ENCODE results near the gene RND2. TPM values are rescaled to one million over a fixed set of nuclear protein-coding genes. Genes with fewer than 3 reads are reported as not detected.
"Not testable (repeated sequence)": the region's sequence is repeated elsewhere in the genome, so short reads cannot be mapped to it uniquely, and the experiment has no call there.

The RND2 gene
- total RNA-seq, 1 donor: 1.3 TPM

DNA sequence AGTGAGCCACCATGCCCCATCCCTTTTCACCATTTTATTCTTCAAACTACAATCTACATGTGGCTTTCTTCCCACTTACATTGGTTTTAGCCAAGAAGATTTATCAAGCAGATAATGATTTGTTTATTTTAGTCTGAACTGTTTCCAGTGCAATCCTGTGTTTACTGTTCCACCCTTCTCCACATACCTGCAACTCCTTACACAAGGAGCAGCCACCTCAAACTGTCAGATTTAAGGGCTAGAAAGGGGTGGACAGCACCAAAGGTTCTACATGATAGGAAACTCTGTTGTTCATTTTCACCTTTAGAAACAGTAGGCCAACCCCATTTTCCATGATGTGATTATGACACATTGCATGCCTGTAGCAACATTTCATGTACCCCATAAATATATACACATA is 42.8 kb upstream of the RND2 start:
- peak; percentile 12 for DNase-seq (ENCODE audit: low read depth)
- no peak overlapping the region for H3K4me3 ChIP-seq (ENCODE audit: low read depth, low read length)
- TF ChIP-seq, protein P1, sequence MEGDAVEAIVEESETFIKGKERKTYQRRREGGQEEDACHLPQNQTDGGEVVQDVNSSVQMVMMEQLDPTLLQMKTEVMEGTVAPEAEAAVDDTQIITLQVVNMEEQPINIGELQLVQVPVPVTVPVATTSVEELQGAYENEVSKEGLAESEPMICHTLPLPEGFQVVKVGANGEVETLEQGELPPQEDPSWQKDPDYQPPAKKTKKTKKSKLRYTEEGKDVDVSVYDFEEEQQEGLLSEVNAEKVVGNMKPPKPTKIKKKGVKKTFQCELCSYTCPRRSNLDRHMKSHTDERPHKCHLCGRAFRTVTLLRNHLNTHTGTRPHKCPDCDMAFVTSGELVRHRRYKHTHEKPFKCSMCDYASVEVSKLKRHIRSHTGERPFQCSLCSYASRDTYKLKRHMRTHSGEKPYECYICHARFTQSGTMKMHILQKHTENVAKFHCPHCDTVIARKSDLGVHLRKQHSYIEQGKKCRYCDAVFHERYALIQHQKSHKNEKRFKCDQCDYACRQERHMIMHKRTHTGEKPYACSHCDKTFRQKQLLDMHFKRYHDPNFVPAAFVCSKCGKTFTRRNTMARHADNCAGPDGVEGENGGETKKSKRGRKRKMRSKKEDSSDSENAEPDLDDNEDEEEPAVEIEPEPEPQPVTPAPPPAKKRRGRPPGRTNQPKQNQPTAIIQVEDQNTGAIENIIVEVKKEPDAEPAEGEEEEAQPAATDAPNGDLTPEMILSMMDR (IDR thresholded peaks at IDR 0.05; ENCODE audit: insufficient read depth, low read depth, low read length): no peak

DNA sequence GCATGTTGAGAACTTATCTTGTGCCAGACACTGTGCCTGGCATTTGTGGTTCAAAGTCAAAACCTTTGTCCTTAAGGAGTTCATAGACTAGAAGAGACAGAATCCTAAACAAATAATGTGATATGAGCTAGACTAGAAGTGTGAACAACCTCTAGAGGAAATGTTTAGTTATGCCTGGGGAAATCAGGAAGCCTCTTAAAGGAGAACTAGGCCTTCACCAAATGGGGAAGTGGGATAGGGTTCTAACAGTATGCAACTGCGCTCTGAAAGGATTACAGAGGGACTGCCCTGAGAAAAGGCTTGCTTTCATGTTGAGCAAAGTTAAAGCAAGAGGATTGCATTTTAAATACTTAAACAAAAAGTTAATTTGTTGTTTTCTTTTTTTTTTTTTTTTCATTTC is 39.8 kb upstream of the RND2 start:
- DNase-seq (ENCODE audit: low read depth): no peak
- TF ChIP-seq, protein P1 (IDR thresholded peaks at IDR 0.05; ENCODE audit: insufficient read depth, low read depth, low read length): no peak
- H3K4me3 ChIP-seq (ENCODE audit: low read depth, low read length): no peak overlapping the region

DNA sequence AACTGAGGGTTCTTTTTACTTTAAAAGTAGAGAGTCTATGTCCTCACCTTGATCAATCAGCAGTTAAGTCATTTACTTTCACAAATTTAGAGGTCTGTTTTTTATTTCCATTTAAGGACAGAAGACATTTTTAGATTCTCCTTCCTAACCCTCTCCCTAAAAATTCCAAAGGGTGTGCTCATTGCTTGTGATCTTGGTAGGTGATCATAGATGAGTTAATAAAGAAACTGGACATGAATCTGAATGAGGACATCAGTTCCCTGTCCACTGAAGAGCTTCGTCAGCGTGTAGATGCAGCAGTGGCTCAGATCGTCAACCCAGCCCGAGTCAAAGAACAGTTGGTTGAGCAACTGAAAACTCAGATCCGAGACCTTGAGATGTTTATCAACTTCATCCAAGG is 35.9 kb upstream of the RND2 start:
- DNase-seq (ENCODE audit: low read depth): no peak
- H3K4me3 ChIP-seq (ENCODE audit: low read depth, low read length): no peak overlapping the region
- TF ChIP-seq, protein P1 (IDR thresholded peaks at IDR 0.05; ENCODE audit: insufficient read depth, low read depth, low read length): no peak

DNA sequence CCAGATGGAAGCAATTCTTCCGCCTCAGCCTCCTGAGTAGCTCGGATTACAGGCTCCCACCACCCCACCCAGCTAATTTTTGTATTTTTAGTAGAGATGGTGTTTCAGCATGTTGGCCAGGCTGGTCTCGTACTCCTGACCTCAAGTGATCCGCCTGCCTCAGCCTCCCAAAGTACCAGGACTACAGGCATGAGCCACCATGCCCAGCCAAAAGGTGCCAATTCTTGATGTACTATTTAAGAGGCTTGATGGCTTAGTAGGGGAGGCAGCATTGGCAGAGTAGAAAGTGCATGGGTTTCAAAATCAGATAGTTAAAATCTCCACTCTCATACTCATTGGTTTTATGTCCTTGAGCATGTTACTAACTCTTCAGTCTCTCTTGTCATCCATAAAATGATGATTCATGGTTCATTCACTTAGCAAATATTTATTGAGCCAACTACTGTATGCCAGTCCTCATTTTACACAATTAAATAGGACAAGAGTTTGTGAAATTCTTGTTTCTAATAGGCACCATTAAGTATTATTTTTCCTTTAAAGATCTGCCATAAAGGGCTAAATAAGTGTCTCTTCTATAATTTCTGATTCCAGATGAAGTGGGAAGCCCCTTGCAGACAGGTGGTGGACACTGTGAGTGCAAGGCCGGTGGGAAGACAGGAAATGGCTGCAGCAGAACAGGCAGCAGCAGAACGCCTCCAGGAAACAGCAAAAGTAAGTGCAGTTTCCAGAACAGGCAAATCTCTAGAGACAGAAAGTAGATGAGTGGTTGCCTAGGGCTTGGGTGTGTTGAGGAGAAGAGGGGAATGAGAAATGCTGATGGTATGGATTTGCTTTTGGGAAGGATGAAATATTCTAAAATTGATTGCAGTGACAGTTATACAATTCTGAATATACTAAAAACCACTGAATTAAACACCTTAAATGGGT is 35.0 kb upstream of the RND2 start:
- TF ChIP-seq, protein P1 (IDR thresholded peaks at IDR 0.05; ENCODE audit: insufficient read depth, low read depth, low read length): no peak
- H3K4me3 ChIP-seq (ENCODE audit: low read depth, low read length): no peak overlapping the region
- DNase-seq (ENCODE audit: low read depth): no peak

DNA sequence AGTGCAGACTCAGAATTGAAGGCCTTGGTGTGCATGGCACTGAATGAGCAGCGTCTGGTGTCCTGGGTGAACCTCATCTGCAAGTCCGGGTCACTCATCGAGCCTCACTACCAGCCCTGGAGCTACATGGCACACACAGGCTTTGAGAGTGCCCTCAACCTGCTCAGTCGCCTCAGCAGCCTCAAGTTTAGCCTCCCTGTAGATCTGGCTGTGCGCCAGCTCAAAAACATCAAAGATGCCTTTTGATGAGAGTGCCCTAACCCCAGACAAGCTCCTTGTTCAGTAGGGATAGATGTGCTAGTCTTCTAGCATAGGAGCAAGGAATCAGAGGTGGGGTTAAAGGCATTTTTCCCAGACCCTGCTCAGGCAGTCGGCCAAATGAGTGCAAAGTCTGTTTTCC is 33.6 kb upstream of the RND2 start:
- DNase-seq (ENCODE audit: low read depth): no peak
- TF ChIP-seq, protein P1 (IDR thresholded peaks at IDR 0.05; ENCODE audit: insufficient read depth, low read depth, low read length): no peak
- H3K4me3 ChIP-seq (ENCODE audit: low read depth, low read length): no peak overlapping the region

DNA sequence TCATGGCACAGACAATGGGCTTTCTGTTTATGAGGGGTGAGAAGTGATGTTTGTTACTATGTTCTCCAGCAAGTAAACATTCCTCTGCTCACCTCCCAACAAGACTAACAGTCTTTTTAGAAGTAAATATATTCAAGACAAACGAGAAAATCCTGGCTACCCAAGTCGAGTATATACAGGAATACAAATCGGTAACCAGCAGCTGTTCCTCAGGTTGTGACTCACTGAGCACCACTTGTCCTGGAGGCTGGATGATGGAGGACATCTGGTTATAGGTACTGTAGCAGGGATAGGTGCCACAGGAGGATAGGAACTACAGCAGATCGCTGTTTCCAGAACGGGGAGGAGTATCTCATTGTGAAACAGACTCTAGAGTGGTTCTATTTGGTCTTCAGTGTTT is 32.2 kb upstream of the RND2 start:
- H3K4me3 ChIP-seq (ENCODE audit: low read depth, low read length): no peak overlapping the region
- TF ChIP-seq, protein P1 (IDR thresholded peaks at IDR 0.05; ENCODE audit: insufficient read depth, low read depth, low read length): no peak
- DNase-seq (ENCODE audit: low read depth): no peak

DNA sequence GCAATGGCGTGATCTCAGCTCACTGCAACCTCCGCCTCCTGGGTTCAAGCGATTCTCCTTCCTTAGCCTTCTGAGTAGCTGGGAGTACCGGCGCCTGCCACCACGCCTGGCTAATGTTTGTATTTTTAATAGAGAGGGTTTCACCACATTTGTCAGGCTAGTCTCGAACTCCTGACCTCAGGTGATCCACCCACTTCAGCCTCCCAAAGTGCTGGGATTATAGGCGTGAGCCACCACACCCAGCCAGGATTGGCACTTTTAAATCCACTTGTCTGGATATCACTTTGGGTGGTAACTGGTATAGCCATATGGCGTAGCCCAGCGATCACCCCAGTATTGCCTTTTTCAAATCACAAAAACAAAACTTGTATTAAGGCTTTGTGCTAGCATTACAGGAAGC is 31.1 kb upstream of the RND2 start:
- not testable (repeated sequence) for H3K4me3 ChIP-seq (ENCODE audit: low read depth, low read length); DNase-seq (ENCODE audit: low read depth)
